GM21367 (cell line): ENCODE measurements around the gene C12orf43.

Experiments
- ATAC-seq: cut with Tn5 transposase; IDR thresholded peaks from one replicate; pipeline ENCODE4 v1.9.1; 2021; ENCODE audit not compliant: unreplicated experiment

The C12orf43 gene

GRCh38 chr12:121030576-121031212, 14.4 kb upstream of the C12orf43 start:
- no peak for ATAC-seq

- ATAC-seq, result no peak
Observed at GRCh38 chr12:121026274-121027045, 10.2 kb upstream of the C12orf43 start.

- ATAC-seq, result no peak
Observed at GRCh38 chr12:121025442-121026226, 9.3 kb upstream of the C12orf43 start.

- no peak for ATAC-seq
Observed at GRCh38 chr12:121023799-121024198, 7.5 kb upstream of the C12orf43 start.

DNA sequence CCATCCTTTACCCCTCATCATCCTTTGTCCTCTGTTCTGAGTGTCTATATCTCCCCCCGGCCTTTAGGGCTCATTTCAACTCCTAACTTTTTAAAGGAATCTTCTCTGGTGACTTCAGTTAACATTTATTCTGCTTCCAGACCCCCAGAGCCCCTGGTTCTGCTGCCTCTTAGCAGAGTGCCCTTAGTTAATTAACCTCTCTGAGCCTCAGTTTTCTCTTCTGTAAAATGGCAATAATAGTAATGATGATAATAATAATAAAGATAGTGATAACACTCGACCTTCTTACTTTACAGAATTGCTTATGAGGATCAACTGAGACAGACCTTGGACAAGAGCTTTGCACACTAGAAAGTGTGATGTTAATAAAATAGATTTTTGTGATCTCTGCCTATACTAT, 6.4 kb upstream of the C12orf43 start:
- ATAC-seq, result no peak

DNA sequence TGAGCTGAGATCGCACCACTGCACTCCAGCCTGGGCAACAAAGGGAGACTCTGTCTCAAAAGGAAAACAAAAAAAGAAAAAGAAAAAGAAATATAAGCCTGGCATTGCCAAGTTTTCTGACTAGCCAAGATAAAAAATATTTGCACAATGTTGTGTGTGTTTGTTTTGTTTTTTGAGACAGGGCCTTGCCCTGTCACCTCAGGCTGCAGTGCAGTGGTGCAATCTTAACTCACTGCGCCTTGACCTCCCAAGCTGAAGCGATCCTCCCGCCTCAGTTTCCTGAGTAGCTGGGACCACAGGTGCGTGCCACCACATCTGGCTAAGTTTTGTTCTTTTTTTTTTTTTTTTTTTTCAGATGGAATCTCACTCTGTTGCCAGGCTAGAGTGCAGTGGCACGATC, 5.5 kb upstream of the C12orf43 start:
- ATAC-seq, result no peak

DNA sequence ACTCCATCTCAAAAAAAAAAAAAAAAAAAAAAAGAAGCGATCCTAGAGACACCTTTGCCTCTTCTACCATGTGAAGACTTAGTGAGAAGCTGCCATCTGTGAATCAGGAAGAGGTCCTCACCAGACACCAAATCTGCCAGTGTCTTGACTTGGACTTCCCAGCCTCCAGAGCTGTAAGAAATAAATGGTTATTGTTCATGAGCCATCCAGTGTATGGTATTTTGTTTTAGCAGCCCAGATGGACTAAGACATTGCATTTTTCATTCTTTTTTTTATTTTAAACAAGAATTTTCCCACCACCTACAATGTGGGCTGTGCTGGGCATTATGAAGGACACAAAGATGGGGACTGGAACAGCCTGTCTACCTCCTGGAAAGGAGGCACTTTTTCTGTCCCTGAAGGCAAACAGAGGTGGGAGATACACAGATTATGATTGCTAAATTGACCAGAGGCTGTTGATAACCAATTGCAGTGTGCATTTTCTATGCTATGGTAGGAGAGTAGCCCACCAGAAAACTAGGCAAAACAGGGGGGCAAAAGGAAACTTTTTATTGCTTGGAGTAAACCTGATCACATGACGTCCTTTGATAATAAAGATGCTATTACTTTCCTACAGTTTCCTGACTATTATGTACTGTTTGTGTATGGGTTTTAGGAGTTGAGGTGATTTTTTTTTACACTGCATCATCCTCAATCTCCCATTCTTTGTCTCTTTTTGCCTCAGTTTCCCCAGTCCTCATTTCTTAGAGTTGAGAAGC, 2.8 kb upstream of the C12orf43 start:
- no peak for ATAC-seq

- no peak for ATAC-seq
Observed at GRCh38 chr12:121017966-121018491, 1.7 kb upstream of the C12orf43 start.

- no peak for ATAC-seq
Observed at GRCh38 chr12:121013715-121014114, 2.6 kb downstream of the C12orf43 start.

GRCh38 chr12:121011820-121012219, 4.5 kb downstream of the C12orf43 start:
- no peak for ATAC-seq

DNA sequence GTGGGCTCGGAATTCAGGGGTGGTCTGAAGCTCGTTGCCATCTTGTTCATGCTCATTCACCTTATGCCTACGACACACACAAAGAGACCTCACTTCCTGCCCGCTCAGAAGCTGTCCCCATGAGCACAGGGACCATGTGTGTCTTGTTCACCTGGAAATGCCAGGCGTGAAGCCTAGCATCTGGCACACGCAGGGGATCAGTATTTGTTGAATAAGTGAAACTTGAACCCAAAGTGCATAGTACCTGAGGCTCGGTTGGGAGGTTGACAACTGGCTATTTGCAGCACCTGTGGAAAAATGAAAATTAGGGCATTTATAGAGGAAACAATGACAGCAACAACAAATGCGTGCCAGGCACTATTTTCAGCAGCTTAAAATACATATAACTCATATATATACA, 5.4 kb downstream of the C12orf43 start:
- no peak for ATAC-seq

- ATAC-seq, result no peak
Observed at GRCh38 chr12:121009741-121010140, 6.5 kb downstream of the C12orf43 start.

GRCh38 chr12:121008347-121009098, 7.8 kb downstream of the C12orf43 start:
- no peak for ATAC-seq

DNA sequence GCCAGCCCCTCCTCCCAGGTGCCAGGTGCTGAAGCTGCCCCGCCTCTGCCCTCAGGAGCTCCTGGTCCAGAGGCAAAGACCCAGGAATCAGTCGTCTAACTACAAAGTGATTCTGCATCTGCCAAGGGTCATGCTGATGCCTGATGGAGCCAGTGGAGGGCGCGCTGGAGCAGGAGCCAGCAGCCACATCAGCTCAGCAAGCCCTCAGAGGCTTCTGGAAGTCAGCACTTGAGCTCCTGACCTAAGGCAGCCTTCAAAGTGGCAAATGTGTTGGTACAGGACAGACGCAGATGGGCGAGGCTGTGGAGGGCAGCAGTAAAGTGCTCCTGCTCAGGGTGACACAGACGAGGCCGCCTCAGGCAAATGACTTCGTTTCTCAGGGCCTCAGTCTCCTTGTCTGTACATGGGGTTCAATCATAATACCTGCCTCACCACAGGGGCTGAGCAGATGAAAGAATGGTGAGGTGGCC, 10.9 kb downstream of the C12orf43 start:
- no peak for ATAC-seq

DNA sequence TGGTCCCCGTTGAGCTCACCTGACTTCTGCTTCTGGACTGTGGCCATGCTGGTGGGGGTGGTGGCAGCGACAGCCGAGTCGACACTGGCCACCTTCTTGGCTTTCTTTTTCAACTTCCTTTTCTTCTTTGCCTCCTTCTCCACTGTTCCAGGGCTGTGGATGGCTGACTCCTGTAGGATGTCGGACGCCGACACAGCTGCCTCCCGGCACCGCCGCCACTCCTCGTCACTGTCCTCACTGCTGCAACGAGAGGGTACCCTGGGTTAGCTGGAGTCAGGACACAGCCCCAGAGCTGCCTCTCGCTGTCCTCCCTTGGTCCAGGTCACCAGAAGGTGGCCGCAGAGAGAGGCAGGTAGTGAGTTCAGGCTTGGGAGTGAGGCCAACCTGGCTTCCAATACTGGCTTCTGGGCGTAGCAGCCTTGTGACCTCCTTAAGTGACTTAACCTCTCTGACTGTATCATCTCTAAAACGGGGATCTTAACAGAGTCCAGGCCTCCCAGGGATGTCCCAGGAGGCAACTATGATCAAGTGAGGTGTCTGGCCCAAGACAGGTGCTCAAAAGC, 12.0 kb downstream of the C12orf43 start:
- ATAC-seq, result no peak

GRCh38 chr12:121003650-121004049, 12.6 kb downstream of the C12orf43 start:
- no peak for ATAC-seq

DNA sequence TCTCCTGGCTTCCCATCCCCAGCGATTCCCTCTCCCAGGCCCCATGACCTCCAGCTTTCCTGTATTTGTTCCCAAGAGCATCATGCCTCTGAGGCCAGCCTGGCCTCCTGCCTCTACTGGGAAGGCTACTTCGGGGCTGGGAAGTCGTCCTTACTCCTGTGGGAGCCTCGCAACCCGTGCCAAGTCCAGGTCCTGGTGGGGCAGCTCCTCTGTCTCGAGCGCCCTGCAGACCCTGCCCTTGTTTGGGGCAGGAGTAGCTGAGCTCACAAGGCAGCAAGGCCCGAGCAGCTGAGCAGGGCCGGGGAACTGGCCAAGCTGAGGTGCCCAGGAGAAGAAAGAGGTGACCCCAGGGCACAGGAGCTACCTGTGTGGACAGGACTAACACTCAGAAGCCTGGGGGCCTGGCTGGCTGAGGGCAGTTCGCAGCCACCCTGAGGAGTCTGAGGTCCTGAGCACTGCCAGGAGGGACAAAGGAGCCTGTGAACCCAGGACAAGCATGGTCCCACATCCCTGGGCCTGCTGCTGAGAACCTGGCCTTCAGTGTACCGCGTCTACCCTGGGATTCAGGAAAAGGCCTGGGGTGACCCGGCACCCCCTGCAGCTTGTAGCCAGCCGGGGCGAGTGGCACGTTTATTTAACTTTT, 14.3 kb downstream of the C12orf43 start:
- no peak for ATAC-seq

GRCh38 chr12:121001060-121001459, 15.2 kb downstream of the C12orf43 start:
- no peak for ATAC-seq

GRCh38 chr12:121000530-121000929, 15.8 kb downstream of the C12orf43 start:
- no peak for ATAC-seq
